Measurements from ENCODE around the gene MPP7. TPM values are rescaled to one million over a fixed set of nuclear protein-coding genes. Genes with fewer than 3 reads are reported as not detected.

MPP7 gene
- total RNA-seq, 1 experiment from 2014 or later: 9.1 TPM

DNA sequence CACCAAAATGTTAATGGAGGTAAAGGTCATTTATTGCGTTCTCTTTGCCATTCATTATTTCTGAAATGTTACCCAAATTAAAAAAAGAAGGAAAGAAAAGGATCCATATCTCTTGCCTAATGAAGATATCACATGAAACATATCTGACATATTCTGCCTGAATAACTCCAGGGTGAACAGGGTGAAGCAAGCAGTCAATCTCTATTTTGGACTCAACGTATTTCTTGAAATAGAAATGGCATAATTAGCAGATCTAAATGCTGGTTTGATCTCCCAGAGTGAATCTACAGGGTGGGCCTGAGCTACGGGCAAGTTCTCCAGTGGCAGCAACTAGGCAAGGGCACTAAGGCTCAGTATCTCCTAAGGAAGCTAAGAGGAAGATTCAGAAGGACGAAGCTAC, 24.0 kb downstream of the MPP7 start:
- POLR2A ChIA-PET (ENCODE audit: unreplicated experiment): no interaction called here
- H3K79me2 ChIP-seq (ENCODE audit: low read length): no peaks in the 10 kb centered on the region
- TF ChIP-seq EZH2 (IDR thresholded peaks at IDR 0.05; ENCODE audit: low read length, unreplicated experiment): no peak
- TF ChIP-seq, protein P1, sequence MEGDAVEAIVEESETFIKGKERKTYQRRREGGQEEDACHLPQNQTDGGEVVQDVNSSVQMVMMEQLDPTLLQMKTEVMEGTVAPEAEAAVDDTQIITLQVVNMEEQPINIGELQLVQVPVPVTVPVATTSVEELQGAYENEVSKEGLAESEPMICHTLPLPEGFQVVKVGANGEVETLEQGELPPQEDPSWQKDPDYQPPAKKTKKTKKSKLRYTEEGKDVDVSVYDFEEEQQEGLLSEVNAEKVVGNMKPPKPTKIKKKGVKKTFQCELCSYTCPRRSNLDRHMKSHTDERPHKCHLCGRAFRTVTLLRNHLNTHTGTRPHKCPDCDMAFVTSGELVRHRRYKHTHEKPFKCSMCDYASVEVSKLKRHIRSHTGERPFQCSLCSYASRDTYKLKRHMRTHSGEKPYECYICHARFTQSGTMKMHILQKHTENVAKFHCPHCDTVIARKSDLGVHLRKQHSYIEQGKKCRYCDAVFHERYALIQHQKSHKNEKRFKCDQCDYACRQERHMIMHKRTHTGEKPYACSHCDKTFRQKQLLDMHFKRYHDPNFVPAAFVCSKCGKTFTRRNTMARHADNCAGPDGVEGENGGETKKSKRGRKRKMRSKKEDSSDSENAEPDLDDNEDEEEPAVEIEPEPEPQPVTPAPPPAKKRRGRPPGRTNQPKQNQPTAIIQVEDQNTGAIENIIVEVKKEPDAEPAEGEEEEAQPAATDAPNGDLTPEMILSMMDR (conservative IDR thresholded peaks at IDR 0.05; ENCODE audit: low read depth, low read length): no peak
- no peak for TF ChIP-seq EZH2phosphoT487 (IDR thresholded peaks at IDR 0.05; ENCODE audit: borderline replicate concordance, low read length)
- no peak overlapping the region for H3K4me2 ChIP-seq (ENCODE audit: low read length)
- no peak overlapping the region for H3K27ac ChIP-seq (ENCODE audit: low read length)
- CTCF ChIA-PET: no interaction called here
- H3K36me3 ChIP-seq (ENCODE audit: low read depth, low read length): no peaks in the 10 kb centered on the region
- no peaks in the 10 kb centered on the region for H3K4me1 ChIP-seq (ENCODE audit: insufficient read depth, low read length)
- no peaks in the 10 kb centered on the region for H3K9me2 ChIP-seq (replicated peaks; ENCODE audit: low read length)
- no peaks in the 10 kb centered on the region for H3K27me3 ChIP-seq (ENCODE audit: low read length)
- no peaks in the 10 kb centered on the region for H3F3A ChIP-seq (ENCODE audit: low read length, unreplicated experiment)
- no TSS peak for BruUV-seq (replicated peaks)
- intact Hi-C loops (cut with micrococcal nuclease): no loop called here
- no peaks in the 10 kb centered on the region for H3K9me3 ChIP-seq (ENCODE audit: low read length)
- ATAC-seq (no peak), DNase-seq (no peak)
- H2AFZ ChIP-seq (ENCODE audit: low read length): no peak overlapping the region
- H3K9ac ChIP-seq (ENCODE audit: low read length): no peak overlapping the region
- H4K20me1 ChIP-seq (ENCODE audit: low read length): no peaks in the 10 kb centered on the region
- no peak overlapping the region for H3K4me3 ChIP-seq (ENCODE audit: low read length)

GRCh38 chr10:28276384-28276783, 26.5 kb downstream of the MPP7 start:
- ChIA-PET POLR2A (ENCODE audit: unreplicated experiment) (no interaction called here), CTCF (no interaction called here)
- Histone ChIP-seq H3F3A (ENCODE audit: low read length, unreplicated experiment) (no peaks in the 10 kb centered on the region), H3K4me2 (ENCODE audit: low read length) (no peak overlapping the region), H3K9me3 (ENCODE audit: low read length) (no peaks in the 10 kb centered on the region), H3K27me3 (ENCODE audit: low read length) (no peaks in the 10 kb centered on the region), H3K9ac (ENCODE audit: low read length) (no peak overlapping the region), H3K36me3 (ENCODE audit: low read depth, low read length) (no peaks in the 10 kb centered on the region), H3K4me3 (ENCODE audit: low read length) (no peak overlapping the region), H4K20me1 (ENCODE audit: low read length) (no peaks in the 10 kb centered on the region), H3K4me1 (ENCODE audit: insufficient read depth, low read length) (no peaks in the 10 kb centered on the region), H3K79me2 (ENCODE audit: low read length) (no peaks in the 10 kb centered on the region), H3K27ac (ENCODE audit: low read length) (no peak overlapping the region), H2AFZ (ENCODE audit: low read length) (no peak overlapping the region), H3K9me2 (replicated peaks; ENCODE audit: low read length) (no peaks in the 10 kb centered on the region)
- TF ChIP-seq, protein P1 (conservative IDR thresholded peaks at IDR 0.05; ENCODE audit: low read depth, low read length): no peak
- TF ChIP-seq EZH2 (IDR thresholded peaks at IDR 0.05; ENCODE audit: low read length, unreplicated experiment) (no peak), EZH2phosphoT487 (IDR thresholded peaks at IDR 0.05; ENCODE audit: borderline replicate concordance, low read length) (no peak)
- no peak for ATAC-seq
- DNase-seq: no peak
- no TSS peak for BruUV-seq (replicated peaks)
- intact Hi-C loops (cut with micrococcal nuclease): no loop called here

DNA sequence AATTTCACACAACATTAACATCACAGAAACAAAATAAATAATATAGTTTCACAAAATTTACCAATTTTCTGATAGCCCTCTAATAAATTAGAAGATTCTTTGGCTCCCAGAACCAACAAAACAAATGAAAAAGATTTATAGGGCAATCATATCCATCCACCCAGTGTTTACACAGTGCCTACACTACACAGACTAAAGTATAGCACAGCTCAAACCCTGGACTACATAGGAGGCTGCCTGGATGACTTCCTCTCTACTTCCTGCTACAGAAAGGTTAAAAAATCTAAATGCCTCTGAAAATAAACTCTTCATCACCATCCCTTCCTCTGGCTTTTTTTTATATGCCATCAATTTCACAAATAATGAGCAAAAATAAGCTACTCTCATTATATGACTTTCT, 28.4 kb downstream of the MPP7 start:
- Histone ChIP-seq H4K20me1 (ENCODE audit: low read length) (no peaks in the 10 kb centered on the region), H2AFZ (ENCODE audit: low read length) (no peak overlapping the region), H3K27me3 (ENCODE audit: low read length) (no peaks in the 10 kb centered on the region), H3K79me2 (ENCODE audit: low read length) (no peaks in the 10 kb centered on the region), H3K9me3 (ENCODE audit: low read length) (no peaks in the 10 kb centered on the region), H3K4me3 (ENCODE audit: low read length) (no peak overlapping the region), H3K4me1 (ENCODE audit: insufficient read depth, low read length) (no peaks in the 10 kb centered on the region), H3K36me3 (ENCODE audit: low read depth, low read length) (no peaks in the 10 kb centered on the region), H3K9ac (ENCODE audit: low read length) (no peak overlapping the region), H3K27ac (ENCODE audit: low read length) (no peak overlapping the region), H3K4me2 (ENCODE audit: low read length) (no peak overlapping the region), H3F3A (ENCODE audit: low read length, unreplicated experiment) (no peaks in the 10 kb centered on the region), H3K9me2 (replicated peaks; ENCODE audit: low read length) (no peaks in the 10 kb centered on the region)
- no peak for TF ChIP-seq EZH2 (IDR thresholded peaks at IDR 0.05; ENCODE audit: low read length, unreplicated experiment)
- TF ChIP-seq, protein P1 (conservative IDR thresholded peaks at IDR 0.05; ENCODE audit: low read depth, low read length): no peak
- TF ChIP-seq EZH2phosphoT487 (IDR thresholded peaks at IDR 0.05; ENCODE audit: borderline replicate concordance, low read length): no peak
- ATAC-seq (no peak), DNase-seq (no peak)
- ChIA-PET POLR2A (ENCODE audit: unreplicated experiment) (no interaction called here), CTCF (no interaction called here)
- no TSS peak for BruUV-seq (replicated peaks)
- intact Hi-C loops (cut with micrococcal nuclease): no loop called here
